Measurements from ENCODE around the gene TLCD5.
A peak's percentile ranks its signal among the peaks of the same experiment; 100 is the strongest.

The TLCD5 gene

DNA sequence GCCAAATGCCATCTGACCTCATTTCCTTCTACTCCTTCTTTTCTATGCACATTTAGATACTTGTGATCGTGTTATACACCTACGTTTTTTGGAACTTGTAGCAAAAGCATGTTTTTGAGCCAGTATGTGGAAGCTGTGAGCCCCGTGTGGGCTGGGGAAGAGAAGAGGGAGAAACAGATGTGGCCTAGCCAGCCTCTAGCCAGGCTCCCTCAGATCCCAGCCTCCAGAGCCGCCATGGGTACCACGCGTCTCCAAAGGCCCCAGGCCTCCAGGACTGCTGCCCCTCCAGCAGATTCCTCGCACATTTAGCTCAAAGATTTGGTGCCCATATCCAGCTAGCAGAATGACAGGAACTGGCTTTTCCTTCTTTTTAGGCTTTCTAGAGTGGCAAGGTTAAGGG lies 17.0 kb upstream of the TLCD5 start:
- no peak for DNase-seq

DNA sequence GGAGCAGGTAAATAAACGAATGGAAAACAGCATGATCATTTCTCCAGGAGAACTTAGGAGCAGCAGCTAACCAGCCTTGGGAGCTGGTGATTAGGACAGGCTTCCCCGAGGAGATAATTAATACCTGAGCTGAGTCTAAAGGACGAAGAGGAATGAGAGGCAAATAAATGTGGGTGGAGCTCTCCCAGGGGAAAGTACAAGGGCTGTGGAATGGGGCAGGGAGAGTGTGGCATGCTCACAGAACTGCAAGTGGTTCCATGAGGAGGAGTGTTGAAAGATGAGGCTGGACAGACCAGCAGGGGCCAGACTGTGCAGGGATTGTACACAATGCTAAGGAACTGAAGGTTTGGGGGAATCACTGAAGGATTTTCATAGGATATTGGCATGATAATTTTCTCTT lies 14.2 kb upstream of the TLCD5 start:
- no peak for DNase-seq

DNA sequence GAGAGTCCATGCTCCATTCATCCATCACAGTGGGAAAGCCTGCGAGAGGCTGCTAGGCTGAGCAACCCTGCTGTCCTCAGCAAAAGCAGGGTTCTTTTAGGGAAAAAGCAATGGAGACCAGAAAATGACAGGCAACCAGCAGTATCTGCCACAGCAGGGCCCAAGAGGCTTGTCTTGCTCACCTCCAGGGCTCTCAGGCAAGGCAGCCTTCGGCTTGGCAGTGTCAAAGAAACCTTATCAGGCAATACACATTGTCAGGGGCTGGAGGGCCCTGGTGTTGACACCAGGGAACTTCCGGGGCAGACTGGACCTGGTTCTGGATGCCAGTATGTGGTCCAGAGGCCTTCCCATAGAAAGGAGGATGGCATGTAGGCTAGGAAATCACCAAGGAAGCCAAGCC lies 10.2 kb upstream of the TLCD5 start:
- DNase-seq: no peak

DNA sequence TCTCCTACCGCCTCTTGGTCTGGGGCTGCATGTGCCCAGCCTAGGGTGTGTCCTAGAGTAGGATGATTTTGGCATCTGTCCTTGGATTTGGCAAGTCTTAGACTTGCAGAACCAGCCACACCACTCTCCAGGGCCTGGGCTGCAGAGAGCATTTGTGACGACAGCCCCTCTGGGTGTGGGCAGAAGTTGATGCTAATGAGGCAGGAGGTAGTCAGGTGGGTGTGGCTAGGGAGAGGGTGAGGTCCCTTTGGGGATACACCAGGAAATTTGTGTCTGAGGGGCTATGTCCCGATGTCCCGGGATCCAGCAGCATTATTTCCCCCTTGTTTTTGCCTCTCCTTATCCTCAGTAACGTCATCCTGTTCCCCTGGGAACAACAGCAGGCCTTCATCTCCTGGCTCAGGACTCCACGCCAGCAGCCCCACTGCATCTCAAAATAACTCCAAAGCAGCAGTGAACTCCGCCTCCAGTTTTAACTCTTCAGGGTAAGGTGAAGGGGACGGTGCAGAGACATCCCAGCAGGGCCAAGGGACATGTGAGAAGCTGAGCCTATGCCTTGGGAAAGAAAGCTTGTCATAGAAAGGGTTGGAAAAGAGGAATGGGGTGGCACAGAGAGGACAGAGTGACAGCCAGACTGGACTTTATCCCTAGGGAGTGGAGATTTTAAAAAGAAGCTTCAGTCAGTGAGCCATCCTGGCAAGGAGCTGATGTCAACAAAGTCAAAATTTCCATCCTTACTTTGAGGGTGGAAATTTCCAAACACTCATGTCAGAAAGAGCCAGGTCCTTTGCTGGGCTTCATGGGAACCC lies 8.0 kb upstream of the TLCD5 start:
- no peak for DNase-seq

DNA sequence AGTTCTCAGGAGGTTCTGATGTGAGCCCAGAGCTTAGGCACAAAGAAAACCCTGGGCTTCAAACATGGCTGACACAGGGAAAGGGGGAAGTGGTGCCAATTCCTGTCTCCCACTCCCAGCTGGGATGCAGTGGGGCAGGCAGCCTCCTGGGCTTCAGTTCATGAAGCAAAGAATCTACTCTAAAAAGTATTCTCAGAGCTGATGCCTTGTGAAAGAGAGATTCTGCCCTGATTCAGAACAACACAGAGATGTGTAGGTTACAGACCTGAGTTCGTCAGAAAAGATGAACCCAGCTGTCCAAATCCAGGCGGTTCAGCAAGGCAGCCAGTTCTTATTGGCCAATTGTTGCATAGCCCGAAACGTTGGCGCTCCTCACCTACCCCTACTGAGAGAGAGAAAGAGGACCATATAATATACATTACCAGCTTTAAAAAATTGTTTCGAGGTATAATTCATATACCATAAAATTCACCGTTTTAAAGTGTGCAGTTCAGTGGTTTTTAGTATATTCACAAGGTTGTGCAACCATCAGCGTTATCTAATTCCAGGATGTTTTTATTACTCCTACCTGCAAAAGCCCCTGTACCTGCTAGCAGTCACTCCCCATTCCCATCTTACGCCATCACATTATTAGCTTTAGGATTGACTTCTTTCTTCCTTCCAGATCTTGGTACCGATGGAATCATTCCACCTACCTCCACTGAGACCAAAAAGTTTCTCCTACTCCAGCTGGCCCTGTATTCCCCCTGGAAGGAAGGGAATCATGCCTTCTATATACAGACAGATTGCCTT lies 7.2 kb upstream of the TLCD5 start:
- DNase-seq: no peak

DNA sequence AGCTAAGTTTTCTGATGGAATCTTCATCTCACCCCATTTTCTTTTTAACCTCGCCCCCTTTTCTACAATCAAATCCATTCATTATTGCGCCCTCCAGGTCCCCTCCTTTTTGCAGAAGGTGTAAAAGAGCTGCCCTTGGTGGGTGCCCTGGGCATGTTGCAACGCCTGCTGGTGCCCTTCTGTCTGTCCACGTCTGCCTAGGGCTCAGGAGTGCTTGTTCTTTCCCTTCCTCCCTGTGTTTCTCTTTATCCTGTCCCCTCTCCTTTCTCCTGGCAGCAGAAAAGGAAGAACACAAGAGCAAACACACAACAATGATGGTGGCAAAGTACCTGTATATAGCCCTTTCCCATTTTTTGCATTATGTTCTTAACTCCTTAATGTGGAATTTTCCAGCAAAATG lies 6.2 kb upstream of the TLCD5 start:
- DNase-seq: no peak

DNA sequence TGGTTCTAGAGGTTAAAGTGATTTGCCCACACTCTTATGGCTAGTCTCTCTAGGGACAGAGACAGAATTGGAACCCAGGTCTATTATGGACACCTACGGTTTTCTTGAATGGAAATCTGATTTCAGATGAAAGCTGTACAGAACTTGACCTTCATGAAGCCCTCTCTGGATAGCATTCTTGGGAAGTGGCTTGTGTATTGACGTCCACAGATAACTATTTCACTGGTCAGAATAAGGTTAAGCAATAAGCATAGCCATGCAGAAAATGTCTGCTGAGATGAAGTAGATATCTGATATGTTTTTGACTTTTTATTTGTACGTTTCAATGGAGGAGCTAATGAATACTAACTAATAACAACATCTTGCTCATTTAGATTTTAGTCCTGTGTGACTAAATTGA lies 1.1 kb downstream of the TLCD5 start:
- DNase-seq: no peak

DNA sequence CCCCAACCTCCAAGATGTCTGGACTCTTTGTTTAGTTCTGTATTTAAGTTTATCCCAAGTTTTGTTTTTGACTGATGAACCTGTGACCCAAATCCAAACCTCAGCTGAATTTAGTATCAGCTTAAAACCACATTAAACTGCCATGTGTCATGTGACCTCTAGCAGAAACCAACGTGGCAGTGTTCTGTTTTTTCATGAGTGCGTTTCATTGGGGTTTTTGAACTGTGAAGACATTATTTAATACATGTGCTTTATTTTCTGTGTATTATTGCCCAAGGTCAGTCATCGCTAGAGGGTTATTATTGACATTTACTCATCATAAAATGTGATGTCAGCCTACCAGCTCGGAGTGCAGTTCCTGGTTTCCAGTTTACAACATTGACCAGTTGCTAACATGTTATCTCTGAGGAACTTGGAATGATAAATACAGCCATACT lies 1.8 kb downstream of the TLCD5 start:
- no peak for DNase-seq

DNA sequence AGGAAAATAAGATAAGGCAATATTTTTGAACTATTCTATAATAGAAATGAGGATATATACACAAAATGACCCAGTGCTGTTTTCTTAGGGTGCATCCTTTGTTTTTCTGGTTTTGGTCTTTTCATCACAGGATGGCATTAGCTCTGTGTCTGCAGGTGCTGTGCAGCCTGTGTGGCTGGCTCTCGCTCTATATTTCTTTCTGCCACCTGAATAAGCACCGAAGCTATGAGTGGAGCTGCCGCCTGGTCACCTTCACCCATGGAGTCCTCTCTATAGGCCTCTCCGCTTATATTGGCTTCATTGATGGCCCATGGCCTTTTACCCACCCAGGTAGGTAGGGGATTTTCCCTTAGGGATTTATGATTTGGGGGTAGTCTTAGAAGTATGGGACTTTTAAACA lies 2.2 kb downstream of the TLCD5 start:
- DNase-seq: no peak

DNA sequence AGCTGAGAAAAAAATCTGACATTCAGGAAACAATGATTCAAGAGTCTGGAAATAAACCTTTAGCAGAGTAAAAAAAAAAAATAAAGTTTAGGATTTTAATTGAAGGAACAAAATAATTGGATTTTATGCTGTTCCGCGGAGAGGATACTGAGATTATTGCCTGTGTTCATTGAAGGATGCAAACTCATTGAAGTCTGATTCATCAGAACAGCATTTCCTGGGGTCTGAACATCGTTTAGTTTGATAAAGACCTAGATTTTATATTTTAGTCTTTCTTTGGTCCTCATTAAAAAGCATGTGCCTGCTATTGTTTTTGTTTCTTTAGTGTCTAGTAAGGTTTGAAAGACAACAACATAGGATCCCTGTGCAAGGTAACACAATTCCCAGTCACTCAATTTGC lies 4.5 kb downstream of the TLCD5 start:
- no peak for DNase-seq

DNA sequence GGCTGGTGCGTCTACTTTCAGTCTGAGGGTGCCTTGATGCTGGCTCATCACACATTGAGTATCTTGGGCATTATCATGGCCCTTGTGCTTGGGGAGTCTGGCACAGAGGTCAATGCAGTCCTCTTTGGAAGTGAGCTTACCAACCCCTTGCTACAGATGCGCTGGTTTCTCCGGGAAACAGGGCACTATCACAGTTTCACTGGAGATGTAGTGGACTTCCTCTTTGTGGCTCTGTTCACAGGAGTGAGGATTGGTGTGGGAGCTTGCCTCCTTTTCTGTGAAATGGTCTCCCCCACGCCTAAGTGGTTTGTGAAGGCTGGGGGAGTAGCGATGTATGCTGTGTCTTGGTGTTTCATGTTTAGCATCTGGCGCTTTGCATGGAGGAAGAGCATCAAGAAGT lies 4.9 kb downstream of the TLCD5 start:
- DNase-seq: no peak

DNA sequence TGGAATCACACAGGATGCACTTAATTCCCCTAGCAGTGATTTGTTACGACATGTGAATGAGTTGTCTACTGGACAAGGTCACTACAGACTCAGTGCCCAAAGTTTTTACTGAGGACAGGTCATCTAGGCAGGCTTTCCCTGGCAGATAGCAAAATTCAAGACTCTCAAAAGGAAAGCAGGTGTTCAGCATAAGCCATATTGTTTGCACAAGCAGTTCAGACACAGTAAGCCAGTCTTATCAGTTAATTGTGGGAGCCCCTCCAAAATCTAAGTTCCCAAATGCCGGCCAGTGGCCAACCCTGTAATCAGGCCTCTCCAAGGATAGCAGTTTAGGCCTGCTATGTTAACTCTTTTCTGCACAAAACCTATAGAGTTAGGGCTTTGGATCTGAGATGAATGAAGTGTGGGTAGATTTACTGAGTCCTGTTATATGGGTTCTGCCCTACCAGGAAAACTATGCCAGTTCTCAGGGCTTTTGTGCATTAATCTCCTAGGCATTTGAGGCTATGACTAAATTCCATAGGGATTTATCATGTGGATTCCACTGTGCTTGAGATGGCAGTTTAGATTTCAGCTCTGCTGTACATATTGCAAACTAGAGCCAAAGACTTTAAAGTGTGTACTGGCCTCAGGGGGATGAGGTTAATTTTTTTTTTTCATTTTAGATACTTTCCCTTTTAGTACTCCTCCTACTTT lies 6.3 kb downstream of the TLCD5 start:
- no peak for DNase-seq

DNA sequence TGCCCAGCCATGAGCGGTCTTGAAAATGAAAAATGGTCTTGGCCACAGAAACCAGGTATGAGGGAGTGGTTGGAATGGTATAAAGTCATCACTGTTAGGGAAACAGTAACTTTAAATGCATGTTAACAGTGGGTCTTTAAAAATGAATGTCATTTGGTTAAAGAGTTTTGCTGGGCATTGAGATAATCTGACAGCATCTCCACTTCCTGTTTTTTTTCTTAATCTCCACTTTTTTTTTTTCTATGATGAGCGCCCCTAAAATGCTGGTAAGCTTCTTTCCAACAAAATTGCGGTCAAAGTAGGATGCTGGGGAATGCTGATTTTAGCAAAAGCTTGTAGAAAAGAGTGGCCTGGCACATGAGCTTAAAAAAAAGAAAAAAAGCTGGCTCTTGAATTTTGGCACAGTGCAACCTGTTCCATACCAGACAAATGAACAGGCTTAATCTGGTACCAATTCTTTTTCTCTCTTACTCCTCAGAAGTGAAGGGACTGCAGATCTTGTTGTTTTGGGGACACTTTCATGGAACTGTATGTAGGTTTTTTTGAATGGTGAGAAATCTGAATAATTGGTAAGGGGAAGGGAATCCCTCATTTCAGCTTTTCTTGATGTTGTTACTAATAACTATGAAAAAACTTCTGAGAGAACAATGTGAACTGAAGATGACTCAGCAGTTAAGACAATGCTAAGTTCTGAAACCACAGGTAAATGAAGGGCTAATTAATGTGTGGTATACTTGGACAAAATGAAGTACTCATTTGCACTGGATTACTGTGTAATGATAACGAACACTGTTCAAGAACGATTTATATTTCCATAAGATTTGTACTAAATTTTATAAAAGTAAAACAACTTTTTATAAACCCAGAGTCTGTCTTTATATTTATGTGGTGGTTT lies 8.0 kb downstream of the TLCD5 start:
- DNase-seq: no peak

DNA sequence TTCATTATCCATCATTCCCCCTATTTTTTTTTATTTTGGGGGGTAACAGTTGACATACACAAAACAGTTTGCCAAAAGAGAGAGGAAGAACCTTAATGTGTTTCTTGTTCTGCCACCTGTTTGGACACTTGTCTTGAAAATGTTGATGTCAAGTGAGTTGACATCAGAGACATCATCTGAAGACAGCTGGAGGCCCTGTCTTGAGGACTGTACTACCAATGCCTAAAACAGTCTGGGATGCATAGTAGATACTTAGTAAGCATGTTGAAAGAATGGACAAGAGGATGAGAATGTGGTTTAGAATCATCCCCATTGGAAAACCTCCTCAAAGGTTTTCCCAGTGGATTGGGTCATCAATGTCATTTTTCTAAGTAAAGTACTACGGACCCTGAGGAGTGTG lies 8.7 kb downstream of the TLCD5 start:
- DNase-seq: no peak

DNA sequence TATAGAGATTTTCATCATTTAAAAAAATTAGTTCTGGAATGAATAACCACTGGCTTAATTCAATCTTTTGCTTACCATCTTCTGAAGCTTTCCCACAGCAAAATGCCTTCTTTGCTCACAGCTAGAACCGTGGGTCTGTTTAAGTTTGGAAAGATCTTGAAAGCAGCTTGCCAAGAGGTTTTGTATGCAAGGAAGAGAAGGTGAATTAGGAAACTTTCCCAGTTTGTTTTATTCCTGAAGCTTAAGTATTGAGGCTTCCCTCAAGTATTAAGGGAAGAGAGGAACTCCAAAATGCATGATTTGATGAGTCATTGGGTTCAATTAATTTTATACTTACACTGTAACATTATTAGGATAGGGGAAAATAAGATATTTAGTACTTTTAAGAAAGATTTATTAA lies 9.2 kb downstream of the TLCD5 start:
- no peak for DNase-seq

DNA sequence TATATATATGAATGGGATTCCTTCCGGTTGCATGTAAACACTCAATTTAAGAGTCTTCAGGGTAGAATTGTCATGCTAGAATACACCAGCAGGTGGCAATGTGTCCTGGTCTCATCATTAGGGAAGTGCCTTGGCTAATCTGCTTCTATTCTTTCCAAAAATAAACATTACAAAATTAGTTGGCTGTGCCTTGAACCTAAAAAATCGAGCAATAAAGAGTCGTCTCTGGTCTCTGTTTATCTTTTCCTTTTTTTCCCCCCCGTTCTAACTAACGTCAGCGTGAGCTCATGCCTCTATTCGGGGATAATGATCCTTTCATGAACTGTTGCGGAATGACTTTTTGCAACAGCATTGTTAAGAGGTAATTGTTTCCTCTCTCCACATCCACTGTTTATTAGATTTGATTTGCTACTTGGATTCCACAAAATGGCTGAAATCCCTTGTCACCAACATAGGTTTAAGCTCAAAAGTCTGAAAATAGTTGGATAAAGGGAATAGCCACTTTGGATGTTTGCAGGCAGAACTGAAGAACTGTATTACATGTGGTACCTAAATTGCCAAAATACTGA lies 9.9 kb downstream of the TLCD5 start:
- DNase-seq: peak; percentile 65 to 80

DNA sequence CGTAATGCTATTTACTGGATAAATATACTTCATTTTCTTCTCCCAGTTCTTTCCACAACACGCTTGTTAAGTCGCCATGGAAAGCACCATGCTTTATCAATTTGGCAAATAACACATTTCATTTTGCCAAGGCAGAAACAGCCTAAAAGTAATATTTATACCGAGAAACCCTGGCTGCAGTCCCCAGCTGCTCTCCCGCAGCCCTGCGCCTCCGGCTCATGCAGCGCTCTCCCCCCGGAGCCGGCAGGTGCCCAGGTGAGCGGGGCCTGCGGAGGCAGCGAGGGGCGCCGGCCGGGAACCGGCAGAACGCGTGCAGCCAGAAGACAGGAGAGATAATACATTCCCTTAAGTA lies 10.4 kb downstream of the TLCD5 start:
- no peak for DNase-seq

DNA sequence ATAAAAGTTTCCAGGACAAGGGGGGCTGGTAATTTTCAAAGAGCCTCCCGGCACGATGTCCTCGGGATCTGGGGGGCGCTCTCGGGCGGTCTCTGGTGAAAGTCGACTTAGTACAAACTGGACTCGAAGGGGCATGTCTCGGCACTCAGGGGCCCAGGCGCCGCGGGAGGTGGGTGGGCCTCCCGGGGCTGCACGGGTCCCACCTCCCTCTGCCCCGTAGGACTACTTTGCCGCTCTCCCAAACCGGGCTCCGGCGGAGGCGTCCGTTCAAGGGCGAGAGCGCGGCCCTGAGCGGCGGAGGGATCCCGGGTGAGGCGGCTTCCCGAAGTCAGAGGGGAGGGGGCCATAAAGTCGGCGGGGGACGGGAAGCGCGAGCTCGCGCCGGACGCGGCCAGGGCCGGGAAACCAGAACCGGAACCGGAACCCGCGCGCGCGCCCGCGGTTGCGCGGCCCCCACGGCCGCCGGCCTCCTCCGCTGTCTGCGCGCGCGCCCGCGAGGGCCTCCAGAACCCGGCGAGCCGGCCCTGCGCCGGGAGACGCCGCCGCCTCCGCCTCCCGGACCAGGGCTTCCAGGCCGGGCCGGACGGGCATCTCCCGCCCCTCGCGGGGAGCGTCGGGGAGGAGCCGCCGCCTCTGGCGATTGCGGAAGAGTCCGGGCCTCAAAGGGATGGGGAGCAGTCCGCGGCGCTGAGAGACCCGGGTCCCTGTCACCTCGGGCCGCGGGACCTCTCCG lies 11.0 kb downstream of the TLCD5 start, which contains the start of gene ARHGEF12:
Gene ARHGEF12, plus strand, starts transcription at position 506 of the 733 bp plus-strand sequence. CDS start 831 bp downstream, outside the sequence.
- peak; percentile 80 to 83 for DNase-seq

DNA sequence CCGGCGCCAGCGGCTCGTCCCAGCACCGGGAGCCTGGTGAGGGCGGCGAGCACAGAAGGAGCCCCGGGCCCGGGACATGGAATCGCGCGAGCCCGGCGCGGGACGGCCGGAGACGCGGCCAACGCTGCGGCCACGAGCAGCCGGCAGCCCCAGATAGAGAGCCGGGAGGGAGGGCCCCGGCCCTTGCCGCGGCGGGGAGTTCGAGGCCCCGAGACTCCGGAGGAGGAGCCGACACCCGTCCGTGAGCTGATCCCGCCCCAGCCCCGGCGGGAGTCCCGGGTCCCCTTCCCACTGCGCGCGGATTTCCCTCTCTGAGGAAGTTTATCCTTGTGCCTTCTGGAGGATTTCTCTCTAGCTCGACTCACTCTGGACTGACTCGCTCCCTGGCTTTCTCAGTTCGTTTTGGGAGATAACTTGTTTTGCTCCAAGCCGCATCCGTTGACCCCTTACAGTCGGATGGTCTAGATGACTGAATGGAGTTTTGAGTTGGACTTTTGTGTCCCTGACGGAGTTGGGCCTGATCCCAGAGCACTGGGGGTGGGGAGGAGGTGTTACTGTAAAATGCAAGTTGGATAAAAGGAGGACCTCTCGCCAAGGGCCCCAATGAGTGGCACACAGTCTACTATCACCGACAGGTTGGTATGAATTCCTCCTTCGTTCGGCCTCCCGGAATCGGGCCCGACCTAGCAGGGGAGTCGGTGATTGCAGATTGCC lies 11.7 kb downstream of the TLCD5 start:
- DNase-seq: no peak

DNA sequence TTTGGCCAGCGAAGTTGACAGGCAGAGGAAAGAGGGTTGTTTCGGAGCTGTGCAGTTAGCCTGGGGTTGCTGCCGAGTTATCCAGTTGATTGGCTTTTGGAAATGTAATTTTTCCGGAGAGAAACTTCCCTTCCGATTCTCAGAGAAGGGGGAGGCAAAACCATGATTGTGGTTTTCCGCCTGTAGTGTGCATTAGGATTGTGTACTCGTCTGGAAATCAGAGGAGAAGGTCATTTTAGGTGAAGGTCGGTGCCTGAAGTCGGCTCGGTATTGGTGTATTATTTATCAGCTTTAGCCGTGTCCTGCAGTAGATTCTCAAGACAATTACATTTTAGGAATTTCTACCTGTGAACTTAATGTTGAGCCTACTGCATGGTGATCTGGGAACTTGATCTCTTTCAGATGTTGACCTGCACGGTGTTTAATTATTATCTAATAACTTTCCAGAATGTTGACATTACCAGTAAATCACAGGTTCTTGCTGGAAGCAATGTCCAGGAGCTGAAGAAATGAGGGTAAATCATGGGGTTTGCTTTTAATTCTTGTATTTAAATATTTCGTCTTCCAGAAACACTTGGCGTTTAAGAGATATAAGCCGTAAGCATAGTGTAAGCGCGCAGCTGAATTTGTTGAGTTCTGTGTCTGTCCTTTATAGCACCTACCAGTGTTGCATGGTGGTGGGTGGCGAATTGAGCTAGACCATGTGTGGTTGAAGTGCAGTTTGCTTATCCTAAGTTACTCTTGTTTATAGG lies 12.4 kb downstream of the TLCD5 start:
- no peak for DNase-seq

Measured in CD4-positive, alpha-beta T cell treated with Interleukin-4 for 1 hour (primary cell).